HFFc6 (cell line): Measurements from ENCODE around the gene NFIX. TPM values are rescaled to one million over a fixed set of nuclear protein-coding genes. Genes with fewer than 3 reads are reported as not detected.
A peak's percentile ranks its signal among the peaks of the same experiment; 100 is the strongest.

Experiments
- DNase-seq: peaks from one replicate; pipeline ENCODE4 v3.0.0-alpha.2; 2018
- H3K27ac Mint-ChIP-seq: 2 replicates; pipeline ENCODE4 v1.8.0; 2020; ENCODE audit warnings: mild to moderate bottlenecking, mixed read lengths
- H3K27me3 Mint-ChIP-seq: 2 replicates; pipeline ENCODE4 v1.8.0; 2021; ENCODE audit warnings: mild to moderate bottlenecking, moderate library complexity, mixed read lengths; ENCODE audit not compliant: insufficient read depth
- H3K36me3 Mint-ChIP-seq: 2 replicates; pipeline ENCODE4 v1.8.0; 2021; ENCODE audit warnings: low read depth, mixed read lengths
- H3K4me1 Mint-ChIP-seq: 2 replicates; pipeline ENCODE4 v1.8.0; 2020; ENCODE audit warnings: low read depth, mixed read lengths
- H3K4me3 Mint-ChIP-seq: 2 replicates; pipeline ENCODE4 v1.8.0; 2020; ENCODE audit warnings: mild to moderate bottlenecking, moderate library complexity, mixed read lengths
- H3K9me3 Mint-ChIP-seq: 2 replicates; pipeline ENCODE4 v1.8.0; 2020; ENCODE audit warnings: mild to moderate bottlenecking, mixed read lengths
- total RNA-seq, 6 experiments: library from RNA; stranded (reverse); fragmentation: NEBNext Ultra II Directional; extraction: Animal tissue kit (Norgen Biotek cat#: 25700); gene quantifications; 2 replicates in 1 of 6; 3 replicates in 5 of 6; pipeline ENCODE4 v1.2.3, GENCODE V29; 2021
- TF ChIP-seq, protein P1 (sequence below): fragments of 200-600 bp; sonication (generic); IDR thresholded peaks from 2 replicates; pipeline ENCODE4 v1.5.0; 2021; ENCODE audit warnings: antibody characterized with exemption, mild to moderate bottlenecking

NFIX gene
- total RNA-seq, 6 experiments from 2014 or later, result 129 to 161 (median 142) TPM

DNA sequence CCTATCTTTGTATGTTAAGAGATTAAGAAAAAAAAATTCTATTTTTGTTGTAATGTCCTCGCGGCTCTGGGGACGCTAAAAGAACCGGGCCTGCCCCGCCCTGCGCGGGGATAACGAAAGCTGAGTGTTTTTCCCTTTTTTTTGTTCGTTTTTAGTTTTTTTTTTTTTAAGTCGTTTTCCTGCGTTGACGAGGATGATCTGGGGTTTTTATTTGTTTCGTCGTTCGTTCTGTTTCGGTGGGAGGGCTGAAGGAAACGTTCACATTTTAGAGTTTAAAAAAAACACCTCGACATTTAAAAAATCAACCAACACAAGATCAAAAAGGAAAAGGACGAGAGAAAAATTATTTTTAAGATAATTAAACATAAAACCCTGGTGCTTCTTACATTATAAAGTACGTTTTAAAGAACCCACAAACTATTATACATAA, 101.8 kb downstream of the NFIX start:
- DNase-seq, result no peak
- Mint-ChIP-seq H3K36me3 (peaks cover 18% of the 10 kb centered on the region), H3K27me3 (peaks cover 9% of the 10 kb centered on the region), H3K27ac (no peak overlapping the region), H3K4me1 (peaks cover 26% of the 10 kb centered on the region), H3K4me3 (no peak overlapping the region), H3K9me3 (no peaks in the 10 kb centered on the region)
- TF ChIP-seq, protein P1, sequence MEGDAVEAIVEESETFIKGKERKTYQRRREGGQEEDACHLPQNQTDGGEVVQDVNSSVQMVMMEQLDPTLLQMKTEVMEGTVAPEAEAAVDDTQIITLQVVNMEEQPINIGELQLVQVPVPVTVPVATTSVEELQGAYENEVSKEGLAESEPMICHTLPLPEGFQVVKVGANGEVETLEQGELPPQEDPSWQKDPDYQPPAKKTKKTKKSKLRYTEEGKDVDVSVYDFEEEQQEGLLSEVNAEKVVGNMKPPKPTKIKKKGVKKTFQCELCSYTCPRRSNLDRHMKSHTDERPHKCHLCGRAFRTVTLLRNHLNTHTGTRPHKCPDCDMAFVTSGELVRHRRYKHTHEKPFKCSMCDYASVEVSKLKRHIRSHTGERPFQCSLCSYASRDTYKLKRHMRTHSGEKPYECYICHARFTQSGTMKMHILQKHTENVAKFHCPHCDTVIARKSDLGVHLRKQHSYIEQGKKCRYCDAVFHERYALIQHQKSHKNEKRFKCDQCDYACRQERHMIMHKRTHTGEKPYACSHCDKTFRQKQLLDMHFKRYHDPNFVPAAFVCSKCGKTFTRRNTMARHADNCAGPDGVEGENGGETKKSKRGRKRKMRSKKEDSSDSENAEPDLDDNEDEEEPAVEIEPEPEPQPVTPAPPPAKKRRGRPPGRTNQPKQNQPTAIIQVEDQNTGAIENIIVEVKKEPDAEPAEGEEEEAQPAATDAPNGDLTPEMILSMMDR, result no peak

DNA sequence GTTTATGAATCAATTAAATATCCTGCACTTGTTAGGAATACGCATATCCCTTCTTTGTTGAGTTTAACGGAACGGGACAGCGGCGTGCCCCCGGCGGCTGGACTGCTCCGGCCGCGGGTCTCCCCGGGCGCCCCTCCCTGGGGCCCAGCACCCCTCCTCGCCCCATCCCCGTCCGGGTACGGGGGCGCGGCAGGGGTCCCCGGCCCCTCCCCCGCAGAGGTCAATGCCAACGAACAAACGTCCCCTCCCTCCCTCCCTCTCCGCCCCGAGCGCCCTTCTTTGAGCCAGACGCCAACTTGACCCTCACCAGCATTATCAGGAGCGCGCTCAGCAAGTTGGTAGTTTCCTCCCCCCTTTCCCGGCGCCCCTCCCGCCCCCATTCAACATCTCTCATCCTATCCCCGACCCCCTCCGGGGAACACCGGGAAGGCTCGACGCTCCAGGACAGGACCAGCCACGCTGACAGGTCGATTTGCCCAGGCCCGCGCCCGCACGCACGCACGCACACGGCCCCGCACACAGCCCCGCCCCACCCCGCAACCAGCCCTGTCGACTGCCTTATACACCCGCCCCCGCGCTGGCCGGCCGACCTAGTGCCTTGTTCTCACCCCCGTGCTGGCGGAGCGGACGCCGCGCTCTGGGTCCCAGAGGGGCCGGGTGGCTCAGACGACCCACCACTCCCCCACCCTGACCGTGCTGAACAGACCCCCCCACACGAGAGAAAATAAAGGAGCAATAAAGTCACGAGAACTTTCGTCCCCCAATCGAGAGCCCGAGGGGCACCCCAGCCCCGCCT, 102.4 kb downstream of the NFIX start:
- TF ChIP-seq, protein P1, result no peak
- Mint-ChIP-seq H3K4me1 (peaks cover 30% of the 10 kb centered on the region), H3K4me3 (no peak overlapping the region), H3K27me3 (peaks cover 9% of the 10 kb centered on the region), H3K36me3 (peaks cover 18% of the 10 kb centered on the region), H3K9me3 (no peaks in the 10 kb centered on the region), H3K27ac (no peak overlapping the region)
- no peak for DNase-seq

DNA sequence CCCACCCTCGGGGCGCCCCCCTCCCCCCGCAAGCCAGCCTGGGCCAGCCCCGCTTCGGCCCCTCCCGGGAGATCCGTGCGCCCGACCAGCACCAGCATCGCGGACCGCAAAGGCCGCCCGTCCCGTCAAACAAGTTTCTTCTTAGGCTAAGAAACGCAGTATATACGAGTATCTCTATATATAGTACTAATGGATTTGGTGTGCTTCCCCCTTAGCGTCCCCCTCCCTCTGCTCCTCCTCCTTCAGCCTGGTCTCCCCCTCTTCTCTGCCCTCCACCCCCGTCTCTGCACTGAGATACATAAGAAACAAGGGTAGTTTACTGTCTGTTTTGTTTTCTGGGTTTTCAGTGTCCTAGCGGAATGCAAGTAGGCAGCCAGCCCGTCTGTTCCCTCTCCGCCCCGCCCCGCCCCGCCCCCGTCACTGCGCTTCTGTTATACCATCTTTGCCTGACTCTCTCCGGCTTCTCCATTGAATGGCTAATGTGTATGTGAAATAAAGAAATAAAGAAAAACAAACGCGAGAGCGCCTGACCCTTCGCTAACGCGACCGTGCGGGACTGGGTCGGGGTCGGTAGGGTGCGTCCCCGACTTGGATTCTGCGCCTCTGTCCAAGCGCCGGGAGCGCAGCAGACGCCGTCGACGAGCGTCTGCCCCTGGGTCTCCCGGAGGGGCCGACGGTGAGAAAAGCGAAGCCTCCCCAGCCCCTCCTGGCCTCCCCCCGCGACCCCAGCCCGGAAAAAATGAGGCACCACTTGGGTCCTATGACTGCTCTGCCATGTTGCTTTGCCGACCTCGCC, 103.2 kb downstream of the NFIX start:
- peak overlapping the region; percentile 21; the same call in 1 of the 2 replicates for H3K27ac Mint-ChIP-seq
- DNase-seq, result no peak
- H3K4me3 Mint-ChIP-seq, result peak overlapping the region; percentile 72
- TF ChIP-seq, protein P1, result no peak
- H3K9me3 Mint-ChIP-seq, result no peaks in the 10 kb centered on the region
- peaks cover 30% of the 10 kb centered on the region for H3K4me1 Mint-ChIP-seq
- H3K36me3 Mint-ChIP-seq, result peaks cover 18% of the 10 kb centered on the region
- peaks cover 9% of the 10 kb centered on the region for H3K27me3 Mint-ChIP-seq

- Mint-ChIP-seq H3K27me3 (peaks cover 9% of the 10 kb centered on the region), H3K27ac (peak overlapping the region; percentile 87), H3K4me3 (peak overlapping the region; percentile 72), H3K4me1 (peaks cover 30% of the 10 kb centered on the region), H3K36me3 (peaks cover 18% of the 10 kb centered on the region), H3K9me3 (no peaks in the 10 kb centered on the region)
- peak; percentile 50 for DNase-seq
- TF ChIP-seq, protein P1, result no peak
Measured at GRCh38 chr19:13099073-13099999, 104.1 kb downstream of the NFIX start.

- H3K27ac Mint-ChIP-seq, result peak overlapping the region; percentile 87
- peak overlapping the region; percentile 9; the same call in 1 of the 2 replicates for H3K4me3 Mint-ChIP-seq
- peaks cover 30% of the 10 kb centered on the region for H3K4me1 Mint-ChIP-seq
- H3K9me3 Mint-ChIP-seq, result no peaks in the 10 kb centered on the region
- peaks cover 18% of the 10 kb centered on the region for H3K36me3 Mint-ChIP-seq
- TF ChIP-seq, protein P1, result no peak
- DNase-seq, result peak; percentile 56
- H3K27me3 Mint-ChIP-seq, result peaks cover 9% of the 10 kb centered on the region
Measured at GRCh38 chr19:13100031-13100588, 104.8 kb downstream of the NFIX start.
